Osteoblast (primary cell): ENCODE results near the gene LRP5. TPM values are rescaled to one million over a fixed set of nuclear protein-coding genes. Genes with fewer than 3 reads are reported as not detected.

ENCODE experiments used
- DNase-seq: peaks from one replicate; pipeline ENCODE4 v3.0.0; 2011; ENCODE audit warnings: low spot score, mixed read lengths; ENCODE audit not compliant: insufficient read length; ENCODE audit errors: missing footprints
- H2AFZ ChIP-seq: 2 replicates; pipeline ENCODE4 v1.6.0; 2011; ENCODE audit warnings: mild to moderate bottlenecking, low read length
- H3K27ac ChIP-seq: 2 replicates; pipeline ENCODE4 v1.5.1; 2011; ENCODE audit warnings: mild to moderate bottlenecking, low read depth, low read length, moderate library complexity
- H3K27me3 ChIP-seq: 2 replicates; pipeline ENCODE4 v1.6.0; 2012; ENCODE audit warnings: mild to moderate bottlenecking, control low read depth, inconsistent platforms, low read length, moderate library complexity; ENCODE audit not compliant: insufficient read depth
- H3K36me3 ChIP-seq: 2 replicates; pipeline ENCODE4 v1.5.1; 2011; ENCODE audit warnings: mild to moderate bottlenecking, low read length, control low read depth, moderate library complexity; ENCODE audit not compliant: insufficient read depth
- H3K4me1 ChIP-seq: 2 replicates; pipeline ENCODE4 v1.5.1; 2011; ENCODE audit warnings: mild to moderate bottlenecking, low read length, control low read depth, moderate library complexity; ENCODE audit not compliant: insufficient read depth
- H3K4me2 ChIP-seq: 2 replicates; pipeline ENCODE4 v1.6.0; 2011; ENCODE audit warnings: mild to moderate bottlenecking, low read length; ENCODE audit not compliant: insufficient read depth
- H3K4me3 ChIP-seq: fragments of 200-600 bp; sonication (generic); 3 replicates; pipeline ENCODE4 v1.5.1; 2012; ENCODE audit warnings: mild to moderate bottlenecking, low read length, inconsistent platforms; ENCODE audit not compliant: insufficient read depth
- H3K79me2 ChIP-seq: 2 replicates; pipeline ENCODE4 v1.6.0; 2012; ENCODE audit warnings: mild to moderate bottlenecking, low read length, control low read depth, inconsistent platforms; ENCODE audit not compliant: insufficient read depth
- H3K9me3 ChIP-seq: 2 replicates; pipeline ENCODE4 v1.5.1; 2011; ENCODE audit warnings: low read depth, low read length, control low read depth
- H4K20me1 ChIP-seq: 2 replicates; pipeline ENCODE4 v1.6.0; 2012; ENCODE audit warnings: mild to moderate bottlenecking, low read length, control low read depth; ENCODE audit not compliant: insufficient read depth
- total RNA-seq: library from RNA; depleted of rRNA; stranded (reverse); fragments of >200 nt; gene quantifications from 2 replicates; pipeline ENCODE4 v1.2.3, GENCODE V29; 2012
- TF ChIP-seq, protein P1 (sequence below): IDR thresholded peaks from 2 replicates; pipeline ENCODE4 v1.5.1; 2011; ENCODE audit warnings: mild to moderate bottlenecking, low read depth, low read length, moderate library complexity; ENCODE audit errors: extremely low read depth

Gene LRP5
- total RNA-seq, 1 donor = 16.3 TPM

GRCh38 chr11:68365943-68366435 is 53.6 kb downstream of the LRP5 start:
- Histone ChIP-seq H3K4me2 (no peak overlapping the region), H2AFZ (no peak overlapping the region), H3K36me3 (no peaks in the 10 kb centered on the region), H3K4me1 (no peaks in the 10 kb centered on the region), H4K20me1 (no peaks in the 10 kb centered on the region), H3K79me2 (no peaks in the 10 kb centered on the region), H3K4me3 (no peak overlapping the region), H3K27me3 (no peaks in the 10 kb centered on the region), H3K27ac (no peak overlapping the region), H3K9me3 (no peaks in the 10 kb centered on the region)
- TF ChIP-seq, protein P1, sequence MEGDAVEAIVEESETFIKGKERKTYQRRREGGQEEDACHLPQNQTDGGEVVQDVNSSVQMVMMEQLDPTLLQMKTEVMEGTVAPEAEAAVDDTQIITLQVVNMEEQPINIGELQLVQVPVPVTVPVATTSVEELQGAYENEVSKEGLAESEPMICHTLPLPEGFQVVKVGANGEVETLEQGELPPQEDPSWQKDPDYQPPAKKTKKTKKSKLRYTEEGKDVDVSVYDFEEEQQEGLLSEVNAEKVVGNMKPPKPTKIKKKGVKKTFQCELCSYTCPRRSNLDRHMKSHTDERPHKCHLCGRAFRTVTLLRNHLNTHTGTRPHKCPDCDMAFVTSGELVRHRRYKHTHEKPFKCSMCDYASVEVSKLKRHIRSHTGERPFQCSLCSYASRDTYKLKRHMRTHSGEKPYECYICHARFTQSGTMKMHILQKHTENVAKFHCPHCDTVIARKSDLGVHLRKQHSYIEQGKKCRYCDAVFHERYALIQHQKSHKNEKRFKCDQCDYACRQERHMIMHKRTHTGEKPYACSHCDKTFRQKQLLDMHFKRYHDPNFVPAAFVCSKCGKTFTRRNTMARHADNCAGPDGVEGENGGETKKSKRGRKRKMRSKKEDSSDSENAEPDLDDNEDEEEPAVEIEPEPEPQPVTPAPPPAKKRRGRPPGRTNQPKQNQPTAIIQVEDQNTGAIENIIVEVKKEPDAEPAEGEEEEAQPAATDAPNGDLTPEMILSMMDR = no peak
- DNase-seq = peak; percentile 78

DNA sequence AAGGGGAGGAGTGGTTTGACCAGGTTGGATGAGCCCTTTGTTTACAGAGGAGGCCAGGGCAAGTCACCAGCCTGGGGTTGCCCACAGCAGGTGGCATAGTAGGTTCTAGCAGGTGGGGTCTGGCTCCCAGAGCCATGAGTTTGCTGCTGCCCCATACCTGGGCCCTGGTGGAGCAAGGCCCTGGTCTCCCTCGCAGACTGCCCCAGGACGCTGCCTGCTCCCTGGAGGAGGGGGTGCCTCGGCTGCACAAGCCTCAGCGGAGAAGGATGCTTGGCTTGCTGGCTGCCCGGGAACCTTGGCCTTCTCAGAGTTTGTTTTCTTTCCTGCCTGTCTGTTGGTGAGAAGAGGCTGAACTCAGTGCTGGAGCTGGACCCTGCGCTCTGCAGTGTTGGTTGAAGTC is 54.9 kb downstream of the LRP5 start:
- no peaks in the 10 kb centered on the region for H3K79me2 ChIP-seq
- H3K27me3 ChIP-seq = no peaks in the 10 kb centered on the region
- DNase-seq = peak; percentile 77
- H3K4me1 ChIP-seq = no peaks in the 10 kb centered on the region
- H3K4me2 ChIP-seq = no peak overlapping the region
- H3K27ac ChIP-seq = no peak overlapping the region
- no peaks in the 10 kb centered on the region for H4K20me1 ChIP-seq
- H3K36me3 ChIP-seq = no peaks in the 10 kb centered on the region
- H3K4me3 ChIP-seq = no peak overlapping the region
- TF ChIP-seq, protein P1 = no peak
- no peaks in the 10 kb centered on the region for H3K9me3 ChIP-seq
- H2AFZ ChIP-seq = no peak overlapping the region

- no peak overlapping the region for H2AFZ ChIP-seq
- TF ChIP-seq, protein P1 = no peak
- peaks cover 16% of the 10 kb centered on the region for H3K4me1 ChIP-seq
- no peaks in the 10 kb centered on the region for H3K79me2 ChIP-seq
- peak; percentile 67 for DNase-seq
- no peak overlapping the region for H3K27ac ChIP-seq
- H4K20me1 ChIP-seq = no peaks in the 10 kb centered on the region
- no peak overlapping the region for H3K4me3 ChIP-seq
- H3K4me2 ChIP-seq = no peak overlapping the region
- H3K9me3 ChIP-seq = no peaks in the 10 kb centered on the region
- no peaks in the 10 kb centered on the region for H3K27me3 ChIP-seq
- no peaks in the 10 kb centered on the region for H3K36me3 ChIP-seq
Measured at GRCh38 chr11:68369756-68370155, 57.4 kb downstream of the LRP5 start.

DNA sequence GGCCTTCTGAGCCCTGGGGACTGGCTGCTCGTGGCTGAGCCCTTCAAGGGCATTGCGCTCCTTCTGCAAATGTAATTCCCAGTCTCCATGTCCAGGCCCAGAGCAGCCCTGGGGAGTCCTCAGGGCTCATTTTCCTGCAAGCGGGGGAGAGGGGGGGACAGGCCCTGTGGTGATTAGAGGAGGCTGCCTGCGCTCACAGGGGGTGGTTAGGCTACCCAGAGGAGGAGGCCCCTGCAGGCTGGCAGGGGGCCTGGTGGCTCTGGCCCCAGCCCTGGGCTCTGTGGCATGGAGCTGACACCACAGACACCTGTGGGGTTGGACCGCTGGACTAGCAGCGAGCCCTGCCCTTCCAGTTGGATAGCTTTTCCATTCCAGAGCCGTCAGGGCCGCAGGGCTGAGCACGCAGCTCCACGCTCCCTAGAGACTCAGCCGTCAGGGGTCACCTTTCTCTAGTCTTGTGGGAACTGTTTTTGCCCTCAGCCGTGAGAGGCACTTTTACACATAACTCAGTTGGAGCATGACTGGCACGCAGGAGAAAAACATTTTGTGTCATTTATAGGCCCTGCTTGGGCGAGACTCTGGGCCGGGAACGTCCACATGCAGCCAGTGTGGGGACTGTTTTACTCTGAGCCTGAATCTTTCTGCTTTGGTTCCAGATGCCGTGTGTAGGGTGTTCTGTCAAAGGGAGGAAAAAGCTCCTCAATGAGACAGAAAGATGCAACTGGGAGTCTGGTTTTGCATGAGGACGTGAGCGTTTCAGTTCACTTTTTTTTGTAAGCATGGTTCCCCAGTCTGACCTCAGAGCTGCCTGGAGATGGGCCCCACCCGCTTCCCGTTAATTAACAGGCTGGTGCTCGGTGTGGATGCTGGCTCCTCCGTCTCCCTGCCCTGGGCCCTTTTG is 58.1 kb downstream of the LRP5 start:
- DNase-seq = peak; percentile 82
- no peaks in the 10 kb centered on the region for H4K20me1 ChIP-seq
- H3K36me3 ChIP-seq = no peaks in the 10 kb centered on the region
- H3K4me2 ChIP-seq = no peak overlapping the region
- H2AFZ ChIP-seq = no peak overlapping the region
- TF ChIP-seq, protein P1 = no peak
- peaks cover 18% of the 10 kb centered on the region for H3K4me1 ChIP-seq
- no peaks in the 10 kb centered on the region for H3K79me2 ChIP-seq
- no peak overlapping the region for H3K27ac ChIP-seq
- no peaks in the 10 kb centered on the region for H3K9me3 ChIP-seq
- H3K4me3 ChIP-seq = no peak overlapping the region
- H3K27me3 ChIP-seq = no peaks in the 10 kb centered on the region
